IMR-90 (cell line): ENCODE data around the gene TTC28. TPM values are rescaled to one million over a fixed set of nuclear protein-coding genes. Genes with fewer than 3 reads are reported as not detected.

Source experiments
- ATAC-seq: fragments of 200-7000 bp; cut with Tn5 transposase; 2 replicates; pipeline ENCODE4 v1.9.1; 2020; ENCODE audit warnings: low read depth, mild to moderate bottlenecking, moderate library complexity
- BruUV-seq: library from RNA; stranded (reverse); fragments of 400-500 nt; replicated peaks from 2 replicates; lab custom pipeline; 2021; lab: Mats Ljungman, UMichigan
- CTCF ChIA-PET: fragments of 300-600 bp; formaldehyde crosslinking; extraction: SDS; loops from one replicate; lab custom pipeline; 2021; ENCODE audit warnings: antibody characterized with exemption; lab: Yijun Ruan, JAX
- POLR2A ChIA-PET: fragments of 300-600 bp; sonication (Branson Sonifier 250); formaldehyde crosslinking; loops from one replicate; lab custom pipeline; 2022; ENCODE audit warnings: antibody characterized with exemption; ENCODE audit not compliant: unreplicated experiment; lab: Charles Lee
- DNase-seq: peaks from one replicate; pipeline ENCODE4 v3.0.0; 2013
- H2AFZ ChIP-seq: replicated peaks from 2 replicates; pipeline ENCODE3; 2013; ENCODE audit warnings: low read length, mild to moderate bottlenecking; ENCODE audit not compliant: poor library complexity
- H2AK5ac ChIP-seq: 2 replicates; pipeline ENCODE4 v1.6.1; 2013; ENCODE audit warnings: low read depth, low read length, inconsistent platforms
- H2AK9ac ChIP-seq: replicated peaks from 2 replicates; pipeline ENCODE3; 2013; ENCODE audit warnings: mild to moderate bottlenecking, low read depth, low read length, moderate library complexity; ENCODE audit not compliant: poor library complexity
- H2BK120ac ChIP-seq: 2 replicates; pipeline ENCODE4 v1.6.1; 2013; ENCODE audit warnings: low read depth, low read length, inconsistent platforms
- H2BK15ac ChIP-seq: 3 replicates; pipeline ENCODE4 v1.6.1; 2013; ENCODE audit warnings: low read depth, low read length, inconsistent platforms
- H2BK20ac ChIP-seq: 2 replicates; pipeline ENCODE4 v1.6.1; 2013; ENCODE audit warnings: low read depth, mild to moderate bottlenecking, inconsistent platforms, low read length, moderate library complexity
- H2BK5ac ChIP-seq: 2 replicates; pipeline ENCODE4 v1.6.1; 2013; ENCODE audit warnings: mild to moderate bottlenecking, low read depth, low read length, inconsistent platforms; ENCODE audit not compliant: poor library complexity, severe bottlenecking
- H3K14ac ChIP-seq: replicated peaks from 2 replicates; pipeline ENCODE4 v1.6.1; 2013; ENCODE audit warnings: low read depth, low read length, inconsistent platforms
- H3K18ac ChIP-seq: 2 replicates; pipeline ENCODE4 v1.6.1; 2013; ENCODE audit warnings: low read depth, low read length, control low read depth
- H3K23ac ChIP-seq: 2 replicates; pipeline ENCODE4 v1.6.1; 2013; ENCODE audit warnings: low read depth, low read length, inconsistent platforms
- H3K27ac ChIP-seq: 2 replicates; pipeline ENCODE4 v1.5.1; 2013; ENCODE audit warnings: mild to moderate bottlenecking, control low read depth, low read length; ENCODE audit not compliant: insufficient read depth
- H3K27me3 ChIP-seq: 2 replicates; pipeline ENCODE4 v1.6.1; 2013; ENCODE audit warnings: low read length; ENCODE audit not compliant: control insufficient read depth, insufficient read depth
- H3K36me3 ChIP-seq: 2 replicates; pipeline ENCODE4 v1.6.1; 2013; ENCODE audit warnings: low read length, mixed read lengths; ENCODE audit not compliant: control insufficient read depth, insufficient read depth
- H3K4ac ChIP-seq: 2 replicates; pipeline ENCODE4 v1.6.1; 2013; ENCODE audit warnings: low read depth, low read length, inconsistent platforms
- H3K4me1 ChIP-seq: 2 replicates; pipeline ENCODE4 v1.6.1; 2013; ENCODE audit warnings: low read length, mixed read lengths; ENCODE audit not compliant: control insufficient read depth, insufficient read depth
- H3K4me2 ChIP-seq: 2 replicates; pipeline ENCODE4 v1.6.1; 2013; ENCODE audit warnings: low read depth, mild to moderate bottlenecking, control low read depth, low read length, moderate library complexity
- H3K4me3 ChIP-seq: 2 replicates; pipeline ENCODE4 v1.5.1; 2013; ENCODE audit warnings: low read depth, mild to moderate bottlenecking, control low read depth, low read length, moderate library complexity; ENCODE audit not compliant: insufficient read depth
- H3K56ac ChIP-seq: 2 replicates; pipeline ENCODE4 v1.6.1; 2013; ENCODE audit warnings: low read length, inconsistent platforms; ENCODE audit not compliant: insufficient read depth; ENCODE audit errors: extremely low read depth
- H3K79me1 ChIP-seq, 2 experiments: 2 replicates each; pipeline ENCODE4 v1.6.1; 2013; ENCODE audit warnings: low read length in 2 of 2, inconsistent platforms in 1 of 2, low read depth in 1 of 2
- H3K9ac ChIP-seq: 2 replicates; pipeline ENCODE4 v1.6.1; 2013; ENCODE audit warnings: low read depth, low read length, control low read depth
- H3K9me1 ChIP-seq: 2 replicates; pipeline ENCODE4 v1.6.1; 2013; ENCODE audit warnings: low read length, inconsistent platforms; ENCODE audit not compliant: insufficient read depth
- H3K9me3 ChIP-seq: 2 replicates; pipeline ENCODE4 v1.6.1; 2013; ENCODE audit warnings: low read length; ENCODE audit not compliant: control insufficient read depth, insufficient read depth
- H4K20me1 ChIP-seq: 2 replicates; pipeline ENCODE4 v1.6.1; 2013; ENCODE audit warnings: low read length, inconsistent platforms; ENCODE audit not compliant: insufficient read depth
- H4K5ac ChIP-seq: 2 replicates; pipeline ENCODE4 v1.6.1; 2013; ENCODE audit warnings: mild to moderate bottlenecking, low read depth, low read length, control low read depth
- H4K8ac ChIP-seq, 2 experiments: 2 replicates each; pipeline ENCODE4 v1.6.1; 2013; ENCODE audit warnings: low read depth in 2 of 2, low read length in 2 of 2, control low read depth in 1 of 2, inconsistent platforms in 1 of 2
- H4K91ac ChIP-seq: 2 replicates; pipeline ENCODE4 v1.6.1; 2013; ENCODE audit warnings: low read depth, low read length, inconsistent platforms; ENCODE audit not compliant: insufficient read depth
- BHLHE40 ChIP-seq: fragments of 150-350 bp; IDR thresholded peaks from 2 replicates; pipeline ENCODE4 v1.6.1; 2016; ENCODE audit warnings: mild to moderate bottlenecking, low read depth, low read length
- CHD1 ChIP-seq: IDR thresholded peaks from 2 replicates; pipeline ENCODE4 v1.6.1; 2012; ENCODE audit warnings: low read depth, low read length, improper control_type of control experiment
- NFE2L2 ChIP-seq: fragments of 150-350 bp; IDR thresholded peaks from 2 replicates; pipeline ENCODE4 v1.6.1; 2016; ENCODE audit warnings: low read depth, mild to moderate bottlenecking, low read length
- POLR2A ChIP-seq: IDR thresholded peaks from 2 replicates; pipeline ENCODE4 v1.6.1; 2012; ENCODE audit warnings: mild to moderate bottlenecking, low read depth, low read length
- RAD21 ChIP-seq: IDR thresholded peaks from 2 replicates; pipeline ENCODE4 v1.6.1; 2012; ENCODE audit warnings: low read length, improper control_type of control experiment
- RCOR1 ChIP-seq: IDR thresholded peaks from 2 replicates; pipeline ENCODE4 v1.6.1; 2012; ENCODE audit warnings: mild to moderate bottlenecking, low read length, improper control_type of control experiment; ENCODE audit not compliant: insufficient replicate concordance
- RFX5 ChIP-seq: IDR thresholded peaks from 2 replicates; pipeline ENCODE4 v1.8.0; 2012; ENCODE audit warnings: low read depth, mild to moderate bottlenecking, low read length, moderate library complexity
- WGBS, 2 experiments: methylation state at CpG; one replicate each; pipeline versions ENCODE4 v1.1.5 to v1.1.7; 2013; ENCODE audit warnings: missing lambda C conversion rate in 2 of 2; ENCODE audit not compliant: insufficient read length in 1 of 2; ENCODE audit errors: extremely low coverage in 2 of 2; 5-methylcytosine and 5-hydroxymethylcytosine counted together
- dilution Hi-C: fragments of 300-500 bp; cut with HindIII; formaldehyde crosslinking; loops from one replicate; pipeline ENCODE4 v1.14.3; 2018; ENCODE audit warnings: low sequenced_read_pairs; ENCODE audit not compliant: unreplicated experiment
- in situ Hi-C: fragments of 300-500 bp; cut with MboI; formaldehyde crosslinking; loops from 3 replicates; pipeline ENCODE4 v1.14.3; 2019; ENCODE audit warnings: low sequenced_read_pairs, inconsistent platforms, mixed read lengths
- intact Hi-C: fragments of 100-400 bp; cut with micrococcal nuclease; formaldehyde crosslinking; loops from 2 replicates; pipeline ENCODE4 v1.10.0; 2022
- polyA plus RNA-seq, 3 experiments: library from polyadenylated mRNA; depleted of rRNA; stranded (reverse); fragments of >200 nt; gene quantifications; 2 replicates each; pipeline ENCODE4 v1.2.3, GENCODE V29; 2012; ENCODE audit warnings: low replicate concordance in 1 of 3
- total RNA-seq: library from RNA; depleted of rRNA; stranded (reverse); fragments of >200 nt; gene quantifications from 2 replicates; pipeline ENCODE4 v1.2.3, GENCODE V29; 2012

The TTC28 gene
- total and polyA plus RNA-seq, 2 of the 4 experiments (the other 2 are of a cell fraction) = 5.6 to 13.3 TPM

DNA sequence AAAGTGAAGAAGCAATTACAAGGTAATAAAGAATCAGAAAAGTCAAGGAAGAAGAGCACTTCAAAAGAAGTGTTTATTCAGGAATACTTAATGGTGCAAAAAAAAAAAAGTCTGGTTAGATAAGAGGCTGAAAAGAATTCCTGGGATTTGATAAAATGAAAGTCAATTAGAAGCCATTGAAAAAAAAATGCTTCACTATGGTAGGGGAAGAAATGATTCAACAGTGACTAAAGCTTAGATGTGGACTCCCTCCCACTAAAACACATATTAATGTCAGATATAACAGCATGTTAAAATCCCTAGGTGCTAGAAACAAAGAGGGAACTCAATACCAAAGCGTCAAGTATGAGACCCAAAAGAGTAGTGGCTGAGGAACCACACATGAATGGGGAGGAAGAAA, 425.2 kb downstream of the TTC28 start:
- Histone ChIP-seq H3K27ac (no peak overlapping the region), H2AFZ (no peak overlapping the region), H3K79me1 (no peaks in the 10 kb centered on the region; a peak in 1 of 4 replicates), H3K27me3 (no peaks in the 10 kb centered on the region), H2BK120ac (no peak overlapping the region), H3K4me3 (no peak overlapping the region), H3K4me1 (no peaks in the 10 kb centered on the region), H4K5ac (no peak overlapping the region), H3K4ac (no peak overlapping the region), H3K4me2 (no peak overlapping the region), H2BK20ac (no peak overlapping the region), H4K20me1 (no peaks in the 10 kb centered on the region), H2BK15ac (no peak overlapping the region), H3K14ac (no peak overlapping the region), H3K23ac (no peak overlapping the region), H3K9me1 (no peaks in the 10 kb centered on the region), H3K36me3 (0 out of 2 replicates have a peak, but pooled peaks cover 1% of the 10 kb centered on the region), H3K56ac (no peak overlapping the region), H3K9ac (no peak overlapping the region), H2AK9ac (no peak overlapping the region), H2BK5ac (no peak overlapping the region), H2AK5ac (no peak overlapping the region), H3K18ac (no peak overlapping the region), H4K91ac (no peak overlapping the region), H4K8ac (no peak overlapping the region), H3K9me3 (peaks cover 2% of the 10 kb centered on the region; the same call in 1 of the 2 replicates)
- in situ Hi-C loops = no loop called here
- ATAC-seq (no peak; the same call in 1 of the 2 replicates), DNase-seq (peak; percentile 23)
- ChIA-PET CTCF (interaction anchor here (0.7 kb wide), 1 partner anchor 25 kb away, joined by 9 read pairs; no protein-coding TSS in a partner anchor), POLR2A (no interaction called here)
- no TSS peak for BruUV-seq
- intact Hi-C loops = loop anchor here (10.0 kb wide), 1 partner anchor 340 kb away; no protein-coding TSS in a partner anchor
- no CpG with 5 or more reads among the region's 1 CpG for WGBS, 2 experiments
- dilution Hi-C loops = no loop called here
- TF ChIP-seq POLR2A (no peak), CHD1 (no peak), RCOR1 (no peak), RAD21 (no peak), NFE2L2 (no peak), BHLHE40 (no peak), RFX5 (no peak)
